ENCODE results near the gene CHRNG.

Gene CHRNG

DNA sequence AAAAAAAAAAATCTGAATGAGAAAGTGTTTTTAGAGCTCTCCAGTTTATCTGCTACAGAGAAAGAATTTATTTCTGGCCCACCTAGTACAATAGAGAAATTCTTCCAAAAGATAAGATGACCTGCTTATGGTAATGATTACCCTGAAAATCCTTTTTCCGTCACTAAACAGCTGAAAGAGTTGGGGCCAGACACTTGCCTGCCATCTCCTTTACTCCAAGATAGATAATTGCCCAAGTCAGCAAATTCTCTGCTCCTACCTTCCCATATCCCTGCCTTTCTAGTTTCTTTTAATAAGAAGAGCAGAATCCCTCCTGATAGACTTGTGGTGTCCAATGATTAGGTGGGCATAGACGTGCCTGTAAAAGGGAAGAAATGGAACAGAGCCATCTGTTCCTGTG lies 39.1 kb downstream of the CHRNG start:
- no peak overlapping the region for H3K4me3 ChIP-seq (ENCODE audit: low read depth, low read length)
- no peaks in the 10 kb centered on the region for H3K79me2 ChIP-seq (ENCODE audit: control insufficient read depth, insufficient read depth, low read length, unreplicated experiment)
- no peaks in the 10 kb centered on the region for H3K36me3 ChIP-seq (ENCODE audit: insufficient read depth, low read length)
- no peaks in the 10 kb centered on the region for H3K27me3 ChIP-seq (ENCODE audit: insufficient read depth, low read length)
- H2AFZ ChIP-seq (ENCODE audit: low read length, unreplicated experiment) = no peak overlapping the region
- H3K4me1 ChIP-seq (ENCODE audit: control insufficient read depth, insufficient read depth, low read length, unreplicated experiment) = no peaks in the 10 kb centered on the region
- no peak overlapping the region for H3K27ac ChIP-seq (ENCODE audit: low read depth, low read length)

DNA sequence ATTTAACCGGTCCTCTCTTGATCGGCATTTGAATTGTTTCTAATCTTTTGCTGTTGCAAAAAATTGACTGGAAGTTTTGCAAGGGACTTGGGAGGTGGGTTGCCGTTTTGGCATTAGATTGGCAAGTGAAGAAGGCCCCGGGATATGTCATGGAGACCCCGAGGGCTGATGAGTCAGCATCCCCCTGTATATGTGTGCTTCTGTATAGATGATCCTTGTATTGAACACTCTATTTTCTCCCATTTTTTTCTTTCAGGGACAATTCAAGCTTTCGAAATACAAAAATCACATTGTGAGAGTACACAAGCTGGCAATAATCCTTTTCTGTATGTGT lies 41.1 kb downstream of the CHRNG start:
- H3K4me1 ChIP-seq (ENCODE audit: control insufficient read depth, insufficient read depth, low read length, unreplicated experiment) = no peaks in the 10 kb centered on the region
- H3K79me2 ChIP-seq (ENCODE audit: control insufficient read depth, insufficient read depth, low read length, unreplicated experiment) = no peaks in the 10 kb centered on the region
- no peaks in the 10 kb centered on the region for H3K36me3 ChIP-seq (ENCODE audit: insufficient read depth, low read length)
- H2AFZ ChIP-seq (ENCODE audit: low read length, unreplicated experiment) = no peak overlapping the region
- no peaks in the 10 kb centered on the region for H3K27me3 ChIP-seq (ENCODE audit: insufficient read depth, low read length)
- no peak overlapping the region for H3K4me3 ChIP-seq (ENCODE audit: low read depth, low read length)
- H3K27ac ChIP-seq (ENCODE audit: low read depth, low read length) = no peak overlapping the region

DNA sequence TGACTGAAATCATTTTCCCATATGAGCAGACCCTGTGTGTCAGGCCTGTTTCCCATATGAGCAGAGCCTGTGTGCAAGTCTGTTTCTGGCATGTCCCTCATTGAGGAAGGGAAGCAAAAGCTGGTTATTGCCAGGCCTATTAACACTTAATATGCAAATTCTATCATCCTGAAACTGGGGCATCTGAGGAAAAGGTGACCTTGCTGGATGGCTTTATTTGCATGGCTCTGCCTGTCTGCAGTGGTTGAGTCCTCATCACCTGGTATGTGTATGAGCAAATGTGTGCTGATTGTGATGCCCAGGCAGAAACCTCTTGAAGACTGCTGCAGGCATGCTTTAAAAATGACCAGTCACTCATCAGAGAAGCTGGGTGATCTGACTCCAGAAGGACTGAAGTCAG lies 42.2 kb downstream of the CHRNG start:
- Histone ChIP-seq H3K27me3 (ENCODE audit: insufficient read depth, low read length) (no peaks in the 10 kb centered on the region), H3K36me3 (ENCODE audit: insufficient read depth, low read length) (no peaks in the 10 kb centered on the region), H3K79me2 (ENCODE audit: control insufficient read depth, insufficient read depth, low read length, unreplicated experiment) (no peaks in the 10 kb centered on the region), H3K4me3 (ENCODE audit: low read depth, low read length) (no peak overlapping the region), H2AFZ (ENCODE audit: low read length, unreplicated experiment) (no peak overlapping the region), H3K27ac (ENCODE audit: low read depth, low read length) (no peak overlapping the region), H3K4me1 (ENCODE audit: control insufficient read depth, insufficient read depth, low read length, unreplicated experiment) (no peaks in the 10 kb centered on the region)

DNA sequence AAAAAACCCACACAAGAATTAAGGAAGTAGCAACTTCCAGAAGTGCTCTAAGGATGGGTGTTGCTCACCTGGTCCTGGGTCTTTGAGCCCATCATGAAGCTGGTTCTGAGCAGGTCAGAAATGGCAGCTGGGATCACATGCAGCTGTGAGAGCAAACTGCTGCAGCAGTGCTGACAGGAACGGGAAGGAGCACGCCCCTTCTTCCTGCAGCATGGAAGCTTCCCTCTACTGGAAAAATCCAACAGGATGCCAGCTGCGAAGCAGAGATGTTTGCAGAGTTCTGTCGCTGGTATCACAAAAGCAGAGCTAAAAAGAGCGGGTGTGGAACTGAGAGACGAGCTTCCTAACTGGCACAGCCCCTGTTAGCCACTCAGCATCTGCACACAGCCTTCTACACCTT lies 44.7 kb downstream of the CHRNG start:
- Histone ChIP-seq H3K27ac (ENCODE audit: low read depth, low read length) (no peak overlapping the region), H3K4me1 (ENCODE audit: control insufficient read depth, insufficient read depth, low read length, unreplicated experiment) (peaks cover 8% of the 10 kb centered on the region), H3K27me3 (ENCODE audit: insufficient read depth, low read length) (no peaks in the 10 kb centered on the region), H2AFZ (ENCODE audit: low read length, unreplicated experiment) (no peak overlapping the region), H3K36me3 (ENCODE audit: insufficient read depth, low read length) (no peaks in the 10 kb centered on the region), H3K4me3 (ENCODE audit: low read depth, low read length) (no peak overlapping the region), H3K79me2 (ENCODE audit: control insufficient read depth, insufficient read depth, low read length, unreplicated experiment) (no peaks in the 10 kb centered on the region)

DNA sequence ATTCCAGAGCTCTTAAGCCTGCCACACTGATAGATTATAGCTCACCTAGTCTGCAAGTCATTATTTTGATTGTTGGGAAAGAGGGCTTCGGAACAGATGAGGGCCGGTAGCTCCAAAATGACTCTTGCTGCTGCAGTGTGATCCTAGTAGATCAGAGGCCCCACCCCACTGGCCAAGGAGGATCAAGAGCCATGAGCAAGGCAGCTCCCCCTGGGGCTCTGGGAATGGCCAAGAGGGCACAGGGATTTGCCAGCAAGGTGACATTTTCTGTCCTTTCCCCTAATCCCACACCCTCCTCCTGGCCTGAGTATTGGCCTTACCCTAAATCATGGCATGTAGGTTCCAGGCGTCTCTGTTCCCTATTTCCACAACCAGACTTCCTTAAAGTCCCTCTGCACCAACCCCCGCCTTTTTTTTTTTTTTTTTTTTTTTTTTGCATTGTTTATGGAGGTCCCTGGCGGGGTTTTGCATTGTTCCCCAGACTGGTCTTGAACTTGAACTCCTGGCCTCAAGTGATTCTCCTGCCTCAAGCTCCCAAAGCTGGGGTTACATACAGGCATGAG lies 47.5 kb downstream of the CHRNG start:
- Histone ChIP-seq H3K4me1 (ENCODE audit: control insufficient read depth, insufficient read depth, low read length, unreplicated experiment) (peaks cover 10% of the 10 kb centered on the region), H3K27ac (ENCODE audit: low read depth, low read length) (no peak overlapping the region), H3K36me3 (ENCODE audit: insufficient read depth, low read length) (no peaks in the 10 kb centered on the region), H2AFZ (ENCODE audit: low read length, unreplicated experiment) (no peak overlapping the region), H3K27me3 (ENCODE audit: insufficient read depth, low read length) (no peaks in the 10 kb centered on the region), H3K79me2 (ENCODE audit: control insufficient read depth, insufficient read depth, low read length, unreplicated experiment) (no peaks in the 10 kb centered on the region), H3K4me3 (ENCODE audit: low read depth, low read length) (no peak overlapping the region)

DNA sequence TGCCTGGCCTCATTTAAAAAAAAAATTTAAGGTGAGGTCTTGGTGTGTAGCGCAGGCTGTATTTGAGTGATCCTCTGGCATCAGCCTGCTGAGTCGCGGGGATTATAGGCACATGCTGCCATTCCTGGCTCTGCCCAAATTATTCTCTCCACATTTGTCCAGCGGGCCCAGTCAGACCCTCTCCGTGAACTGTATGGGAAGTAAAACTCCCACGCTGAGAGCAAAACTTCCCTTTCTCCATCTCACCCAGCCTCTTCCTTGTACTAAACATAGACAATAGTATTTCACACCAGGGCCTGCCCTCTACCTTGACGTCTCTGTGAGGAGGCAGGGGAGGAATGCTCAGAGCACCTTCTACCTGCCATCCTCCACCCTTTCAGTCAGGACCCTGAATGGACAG lies 48.0 kb downstream of the CHRNG start:
- no peak overlapping the region for H3K27ac ChIP-seq (ENCODE audit: low read depth, low read length)
- H3K27me3 ChIP-seq (ENCODE audit: insufficient read depth, low read length) = no peaks in the 10 kb centered on the region
- no peak overlapping the region for H2AFZ ChIP-seq (ENCODE audit: low read length, unreplicated experiment)
- no peak overlapping the region for H3K4me3 ChIP-seq (ENCODE audit: low read depth, low read length)
- peaks cover 11% of the 10 kb centered on the region for H3K4me1 ChIP-seq (ENCODE audit: control insufficient read depth, insufficient read depth, low read length, unreplicated experiment)
- H3K36me3 ChIP-seq (ENCODE audit: insufficient read depth, low read length) = no peaks in the 10 kb centered on the region
- no peaks in the 10 kb centered on the region for H3K79me2 ChIP-seq (ENCODE audit: control insufficient read depth, insufficient read depth, low read length, unreplicated experiment)

DNA sequence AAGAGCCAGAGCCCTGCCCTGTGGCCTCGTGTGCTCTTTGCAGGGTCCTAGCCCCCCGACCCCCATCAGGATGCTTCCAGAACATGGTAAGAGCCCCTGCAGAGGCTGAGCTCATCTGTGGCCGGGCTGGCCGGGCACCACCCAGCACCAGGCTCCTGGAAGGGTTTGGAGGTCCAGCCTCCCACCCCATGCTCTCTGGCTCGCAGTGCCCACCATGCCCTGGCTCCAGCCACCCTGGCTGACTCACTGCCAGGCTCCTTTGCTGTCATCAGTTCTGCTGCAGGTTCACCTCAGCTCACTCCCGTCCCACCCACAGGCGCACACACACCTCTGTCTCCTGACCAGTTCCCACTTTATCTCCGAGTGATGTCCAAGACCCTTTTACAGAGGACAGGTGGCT lies 48.5 kb downstream of the CHRNG start:
- Histone ChIP-seq H3K27ac (ENCODE audit: low read depth, low read length) (no peak overlapping the region), H3K4me3 (ENCODE audit: low read depth, low read length) (no peak overlapping the region), H2AFZ (ENCODE audit: low read length, unreplicated experiment) (no peak overlapping the region), H3K27me3 (ENCODE audit: insufficient read depth, low read length) (no peaks in the 10 kb centered on the region), H3K4me1 (ENCODE audit: control insufficient read depth, insufficient read depth, low read length, unreplicated experiment) (peaks cover 17% of the 10 kb centered on the region), H3K79me2 (ENCODE audit: control insufficient read depth, insufficient read depth, low read length, unreplicated experiment) (no peaks in the 10 kb centered on the region), H3K36me3 (ENCODE audit: insufficient read depth, low read length) (no peaks in the 10 kb centered on the region)

DNA sequence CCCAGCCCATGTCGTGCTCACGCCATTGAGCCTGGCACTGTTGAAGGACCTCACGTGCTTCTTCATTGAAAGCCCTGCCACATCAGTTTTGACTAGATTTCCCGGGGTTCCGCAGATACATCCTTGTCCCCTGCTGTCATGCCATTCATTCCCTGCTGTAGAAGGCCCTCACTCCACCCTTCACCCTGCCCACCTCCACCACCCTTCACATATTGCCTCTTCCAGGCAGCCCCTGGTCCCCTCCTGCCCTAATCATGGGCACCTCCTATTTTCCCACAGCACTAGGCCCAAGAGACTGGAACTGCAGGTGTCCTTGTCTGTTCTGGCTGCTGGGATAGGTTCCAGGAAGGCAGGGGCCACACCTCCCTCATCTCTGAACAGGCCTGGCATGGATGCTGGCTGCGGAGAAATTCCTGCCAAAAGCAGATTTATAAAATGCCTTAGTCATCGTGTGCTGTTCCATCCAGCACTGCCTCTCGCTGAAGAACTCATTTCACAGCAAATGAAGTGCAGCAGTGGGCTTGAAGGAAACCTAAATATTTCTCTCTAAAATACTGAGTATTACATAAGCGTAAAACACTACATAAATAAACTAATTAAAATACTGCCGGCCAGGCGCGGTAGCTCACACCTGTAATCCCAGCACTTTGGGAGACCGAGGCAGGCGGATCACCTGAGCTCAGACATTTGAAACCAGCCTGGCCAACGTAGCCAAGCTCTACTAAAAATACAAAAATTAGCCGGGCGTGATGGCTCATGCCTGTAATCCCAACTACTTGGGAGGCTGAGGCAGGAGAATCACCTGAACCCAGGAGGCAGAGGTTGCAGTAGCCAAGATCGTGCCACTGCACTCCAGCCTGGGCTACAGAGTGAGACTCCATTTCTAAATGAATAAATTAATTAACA lies 49.4 kb downstream of the CHRNG start:
- no peaks in the 10 kb centered on the region for H3K36me3 ChIP-seq (ENCODE audit: insufficient read depth, low read length)
- peak overlapping the region; percentile 34; the same call in 1 of the 2 replicates for H3K27ac ChIP-seq (ENCODE audit: low read depth, low read length)
- H3K4me1 ChIP-seq (ENCODE audit: control insufficient read depth, insufficient read depth, low read length, unreplicated experiment) = peaks cover 20% of the 10 kb centered on the region
- no peaks in the 10 kb centered on the region for H3K27me3 ChIP-seq (ENCODE audit: insufficient read depth, low read length)
- no peak overlapping the region for H2AFZ ChIP-seq (ENCODE audit: low read length, unreplicated experiment)
- no peaks in the 10 kb centered on the region for H3K79me2 ChIP-seq (ENCODE audit: control insufficient read depth, insufficient read depth, low read length, unreplicated experiment)
- no peak overlapping the region for H3K4me3 ChIP-seq (ENCODE audit: low read depth, low read length)

DNA sequence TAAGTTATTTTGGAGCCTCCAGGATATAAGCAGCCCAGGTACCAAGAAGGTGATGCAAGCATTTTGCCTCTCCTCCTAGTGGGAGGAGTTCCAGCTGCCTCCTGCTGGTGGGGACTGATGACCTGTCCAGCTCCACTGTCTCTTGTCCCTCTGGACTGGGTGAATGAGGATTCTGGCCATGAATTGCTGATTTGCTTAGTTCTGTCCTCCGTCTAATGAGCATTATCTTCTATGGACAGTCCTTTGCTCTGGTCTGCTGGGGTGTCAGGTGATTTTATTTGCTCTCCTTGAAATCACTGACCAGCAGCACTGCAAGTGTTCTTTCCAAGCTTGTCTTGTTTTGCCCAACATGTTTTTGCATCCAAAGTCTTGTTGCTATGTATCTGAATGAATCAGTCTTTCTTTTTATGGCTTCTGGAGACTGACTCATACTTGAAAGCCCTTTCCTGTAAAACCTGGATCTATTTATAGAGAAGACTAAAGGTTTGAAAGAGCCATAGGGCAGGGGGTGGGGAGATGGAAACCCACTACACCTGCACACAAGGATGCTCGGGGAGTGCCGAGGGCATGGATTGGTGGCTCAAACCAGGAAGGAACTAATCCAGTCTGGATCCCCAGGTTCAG lies 53.4 kb downstream of the CHRNG start:
- no peak overlapping the region for H2AFZ ChIP-seq (ENCODE audit: low read length, unreplicated experiment)
- no peaks in the 10 kb centered on the region for H3K79me2 ChIP-seq (ENCODE audit: control insufficient read depth, insufficient read depth, low read length, unreplicated experiment)

DNA sequence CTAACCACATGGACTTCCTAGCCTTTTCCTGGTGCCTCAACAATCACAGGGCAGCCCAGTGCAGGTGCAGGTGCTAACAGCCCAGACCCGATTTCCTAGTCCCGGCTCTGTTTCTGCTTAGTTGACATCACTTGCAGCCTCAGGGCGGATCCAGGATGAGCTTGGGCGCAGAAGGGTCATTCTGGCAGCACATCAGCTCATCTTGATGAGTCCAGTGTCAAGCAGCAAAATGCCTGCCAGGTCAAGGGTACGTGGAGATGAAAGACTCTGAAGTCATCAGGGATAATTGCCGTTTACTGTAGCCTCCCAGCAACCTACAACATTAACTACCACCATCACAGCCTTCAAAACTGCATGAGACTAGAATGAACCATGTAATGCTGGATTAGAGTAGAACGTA lies 54.5 kb downstream of the CHRNG start:
- no peak overlapping the region for H3K4me3 ChIP-seq (ENCODE audit: low read depth, low read length)
- H3K4me1 ChIP-seq (ENCODE audit: control insufficient read depth, insufficient read depth, low read length, unreplicated experiment) = peaks cover 14% of the 10 kb centered on the region
- H3K36me3 ChIP-seq (ENCODE audit: insufficient read depth, low read length) = no peaks in the 10 kb centered on the region
- no peak overlapping the region for H3K27ac ChIP-seq (ENCODE audit: low read depth, low read length)
- H3K79me2 ChIP-seq (ENCODE audit: control insufficient read depth, insufficient read depth, low read length, unreplicated experiment) = no peaks in the 10 kb centered on the region
- no peak overlapping the region for H2AFZ ChIP-seq (ENCODE audit: low read length, unreplicated experiment)
- H3K27me3 ChIP-seq (ENCODE audit: insufficient read depth, low read length) = no peaks in the 10 kb centered on the region

More for the DNA sequence above, 53.4 kb downstream of the CHRNG start:
- no peaks in the 10 kb centered on the region for H3K27me3 ChIP-seq (ENCODE audit: insufficient read depth, low read length)
- peak overlapping the region; percentile 50; the same call in 1 of the 2 replicates for H3K27ac ChIP-seq (ENCODE audit: low read depth, low read length)
- no peaks in the 10 kb centered on the region for H3K36me3 ChIP-seq (ENCODE audit: insufficient read depth, low read length)
- no peak overlapping the region for H3K4me3 ChIP-seq (ENCODE audit: low read depth, low read length)
- peaks cover 20% of the 10 kb centered on the region for H3K4me1 ChIP-seq (ENCODE audit: control insufficient read depth, insufficient read depth, low read length, unreplicated experiment)

All from ACC112 (cell line).